Activated CD8-positive, alpha-beta memory T cell treated with anti-CD3 and anti-CD28 coated beads, Interleukin-2, amount 50 U/mL, for 1 hour (primary cell): ENCODE measurements around the gene GFOD2.

Experiments used
- DNase-seq: peaks from one replicate; pipeline ENCODE4 v3.0.0-alpha.2; 2020; ENCODE audit errors: extremely low read depth

The GFOD2 gene

GRCh38 chr16:67672739-67673662, 46.1 kb downstream of the GFOD2 start:
- DNase-seq = no peak

- DNase-seq = no peak
Observed at GRCh38 chr16:67672306-67672705, 46.8 kb downstream of the GFOD2 start.

GRCh38 chr16:67669499-67670101, 49.5 kb downstream of the GFOD2 start:
- no peak for DNase-seq

GRCh38 chr16:67668495-67669157, 50.5 kb downstream of the GFOD2 start:
- no peak for DNase-seq

GRCh38 chr16:67667817-67668494, 51.2 kb downstream of the GFOD2 start:
- peak; percentile 72 for DNase-seq

GRCh38 chr16:67667453-67667816, 51.7 kb downstream of the GFOD2 start:
- no peak for DNase-seq

- DNase-seq = peak; percentile 60
Observed at GRCh38 chr16:67666559-67667452, 52.3 kb downstream of the GFOD2 start, which contains the start of the genes C16orf86 and ENKD1. TSS of gene C16orf86 (plus strand) at chr16:67666814. CDS start at chr16:67666971, 157 bp downstream. TSS of gene ENKD1 (minus strand) at chr16:67666750. CDS start at chr16:67666442, 308 bp downstream.

- no peak for DNase-seq
Observed at GRCh38 chr16:67666032-67666551, 53.0 kb downstream of the GFOD2 start.

- DNase-seq = no peak
Observed at GRCh38 chr16:67665598-67665997, 53.5 kb downstream of the GFOD2 start.

- no peak for DNase-seq
Observed at GRCh38 chr16:67664871-67665270, 54.2 kb downstream of the GFOD2 start.

- no peak for DNase-seq
Observed at GRCh38 chr16:67664258-67664657, 54.9 kb downstream of the GFOD2 start.

GRCh38 chr16:67663877-67664222, 55.3 kb downstream of the GFOD2 start:
- no peak for DNase-seq

- DNase-seq = no peak
Observed at GRCh38 chr16:67663151-67663876, 55.8 kb downstream of the GFOD2 start.

GRCh38 chr16:67662653-67663010, 56.5 kb downstream of the GFOD2 start:
- no peak for DNase-seq

GRCh38 chr16:67661886-67662652, 57.0 kb downstream of the GFOD2 start:
- DNase-seq = no peak

- DNase-seq = no peak
Observed at GRCh38 chr16:67661101-67661761, 57.9 kb downstream of the GFOD2 start.

- DNase-seq = peak; percentile 89
Observed at GRCh38 chr16:67660564-67661028, 58.5 kb downstream of the GFOD2 start, which contains the start of gene PARD6A. TSS of gene PARD6A (plus strand) at chr16:67660960. CDS start at chr16:67661039, 79 bp downstream.
